ENCODE results near the gene ZNF446.
"Not testable (repeated sequence)": the region's sequence is repeated elsewhere in the genome, so short reads cannot be mapped to it uniquely, and the experiment has no call there.

Gene ZNF446

GRCh38 chr19:58470837-58471543 lies 5.2 kb upstream of the ZNF446 start:
- not testable (repeated sequence) for DNase-seq (ENCODE audit: low spot score)

DNA sequence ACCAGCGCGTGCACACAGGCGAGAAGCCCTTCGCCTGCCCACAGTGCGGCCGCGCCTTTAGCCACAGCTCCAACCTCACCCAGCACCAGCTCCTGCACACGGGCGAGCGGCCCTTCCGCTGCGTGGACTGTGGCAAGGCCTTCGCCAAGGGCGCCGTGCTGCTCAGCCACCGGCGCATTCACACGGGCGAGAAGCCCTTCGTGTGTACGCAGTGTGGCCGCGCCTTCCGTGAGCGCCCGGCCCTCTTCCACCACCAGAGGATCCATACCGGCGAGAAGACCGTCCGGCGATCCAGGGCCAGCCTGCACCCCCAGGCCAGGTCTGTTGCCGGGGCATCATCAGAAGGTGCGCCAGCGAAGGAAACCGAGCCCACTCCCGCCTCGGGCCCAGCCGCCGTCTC lies 4.4 kb upstream of the ZNF446 start:
- DNase-seq (ENCODE audit: low spot score) = no peak

GRCh38 chr19:58473775-58474174 lies 2.4 kb upstream of the ZNF446 start:
- DNase-seq (ENCODE audit: low spot score) = no peak

DNA sequence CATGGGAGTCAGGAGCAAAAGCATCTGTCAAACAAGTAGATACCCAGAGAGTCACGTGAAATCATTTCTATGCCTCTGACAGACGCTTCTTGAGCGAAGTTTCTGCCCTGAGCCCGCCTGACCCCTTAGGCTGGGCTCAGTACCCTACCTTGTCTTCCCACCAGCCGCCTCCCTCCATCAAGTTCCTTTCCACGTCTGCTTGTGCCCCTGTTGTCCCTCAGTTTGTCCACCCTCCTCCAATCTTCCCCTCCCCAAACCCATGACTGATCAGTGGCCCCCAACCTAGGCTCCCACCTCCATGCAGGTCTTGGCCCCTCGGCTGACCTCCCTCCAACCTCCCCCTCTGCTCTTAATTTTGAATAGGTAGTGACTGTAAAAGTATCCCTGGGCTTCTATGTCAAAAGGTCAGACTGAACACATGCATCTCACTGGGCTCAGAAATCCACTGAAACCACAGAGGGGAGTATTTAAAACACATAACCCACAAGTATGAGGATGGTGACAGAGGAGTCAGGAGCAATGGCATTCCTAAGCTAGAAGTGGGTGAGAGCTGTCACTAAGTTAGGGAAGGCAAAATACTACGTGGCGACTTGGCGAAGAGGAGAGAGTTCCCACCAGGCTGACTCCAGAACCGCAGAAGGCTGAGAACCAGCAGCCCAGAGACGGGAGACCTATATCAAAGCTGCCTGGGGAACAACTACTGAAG lies 1.7 kb upstream of the ZNF446 start:
- no peak for DNase-seq (ENCODE audit: low spot score)

DNA sequence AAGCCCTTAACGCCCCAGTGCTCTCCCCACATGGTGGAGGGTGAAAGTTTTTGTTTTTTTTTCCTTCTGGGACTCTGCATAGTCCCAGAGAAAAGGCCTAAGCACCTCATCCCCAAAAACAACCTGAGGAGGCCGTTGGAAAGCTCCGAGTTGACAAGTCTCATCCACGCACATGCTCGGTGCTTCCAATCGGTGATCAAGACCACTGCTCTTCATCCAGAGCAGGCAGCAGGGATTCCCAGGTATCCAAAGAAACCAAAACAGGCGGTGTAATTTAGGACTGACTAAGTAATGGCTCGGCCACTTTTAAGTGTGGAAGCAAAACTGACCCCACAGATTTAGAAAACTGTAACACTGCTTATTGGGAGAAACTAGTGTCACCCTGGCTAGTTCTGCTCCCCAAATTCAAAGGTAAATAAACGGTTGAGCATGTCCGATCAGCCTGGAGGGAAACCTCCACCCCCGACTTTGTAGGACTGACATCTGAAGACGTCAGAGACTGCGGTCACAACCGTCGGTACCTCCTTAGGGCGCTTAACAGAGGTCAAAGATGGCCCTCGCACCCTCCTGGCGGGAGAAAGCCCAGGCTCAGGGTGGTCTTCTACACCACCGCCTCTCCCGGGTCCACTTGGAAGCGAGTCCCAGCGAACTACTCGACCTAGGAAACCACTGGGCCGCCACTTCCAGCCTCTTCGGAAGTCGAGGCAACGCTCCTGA lies 997 bp upstream of the ZNF446 start:
- no peak for DNase-seq (ENCODE audit: low spot score)

DNA sequence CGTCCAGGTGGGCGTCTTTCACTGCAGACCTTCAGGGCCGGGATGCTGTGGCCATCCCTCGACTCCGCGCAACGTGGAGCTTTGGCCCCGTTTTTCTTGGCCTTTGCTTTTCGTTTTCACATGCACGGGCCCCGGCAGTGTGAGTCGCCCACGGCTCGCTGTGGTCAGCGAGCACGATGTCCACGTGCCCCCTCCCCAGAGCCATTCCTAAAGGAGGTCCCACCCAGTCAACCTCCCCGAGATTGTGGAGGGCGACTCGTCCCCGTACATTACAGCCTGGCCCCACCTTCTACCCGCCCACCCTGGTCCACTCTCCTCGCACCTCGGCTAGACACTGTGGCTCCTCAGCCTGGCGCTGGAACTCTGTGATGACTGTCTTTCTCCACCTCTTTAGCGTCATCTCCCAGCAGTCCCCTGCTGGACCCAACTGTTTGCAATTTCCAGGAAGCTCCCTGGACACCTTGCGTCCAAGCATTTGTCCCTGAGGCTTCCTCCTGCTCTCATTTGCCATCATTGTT lies 405 bp downstream of the ZNF446 start:
- peak; percentile 42 for DNase-seq (ENCODE audit: low spot score)

- DNase-seq (ENCODE audit: low spot score) = no peak
These were observed 978 bp downstream of the ZNF446 start for GRCh38 chr19:58477130-58477529.

- no peak for DNase-seq (ENCODE audit: low spot score)
These were observed 1.7 kb downstream of the ZNF446 start for GRCh38 chr19:58477871-58478270.

- DNase-seq (ENCODE audit: low spot score) = no peak
These were observed 3.2 kb downstream of the ZNF446 start for GRCh38 chr19:58479303-58479702.

- DNase-seq (ENCODE audit: low spot score) = no peak
These were observed 3.8 kb downstream of the ZNF446 start for GRCh38 chr19:58479736-58480480.

- no peak for DNase-seq (ENCODE audit: low spot score)
These were observed 4.3 kb downstream of the ZNF446 start for GRCh38 chr19:58480481-58480830.

DNA sequence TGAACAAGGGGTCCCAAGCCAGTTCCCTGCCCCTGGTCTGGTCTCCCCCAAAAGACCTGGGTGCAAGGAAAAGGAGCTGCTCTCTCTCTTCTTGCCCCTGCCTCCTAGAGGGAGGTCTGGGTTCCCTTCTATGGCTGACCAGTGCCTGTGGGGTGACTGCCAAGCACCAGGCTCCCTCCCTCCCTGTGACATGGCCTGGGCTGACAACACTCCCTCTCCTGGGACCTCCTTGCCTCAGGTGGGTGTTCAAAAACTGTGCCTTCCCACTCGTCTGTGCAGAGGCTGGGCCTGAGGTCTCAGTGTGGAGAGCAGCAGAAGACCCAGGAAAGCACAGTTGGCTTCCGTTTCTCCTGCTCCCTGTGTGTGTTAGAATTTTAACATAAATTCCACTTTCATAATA lies 4.7 kb downstream of the ZNF446 start:
- DNase-seq (ENCODE audit: low spot score) = no peak

GRCh38 chr19:58482372-58482771 lies 6.2 kb downstream of the ZNF446 start:
- no peak for DNase-seq (ENCODE audit: low spot score)

DNA sequence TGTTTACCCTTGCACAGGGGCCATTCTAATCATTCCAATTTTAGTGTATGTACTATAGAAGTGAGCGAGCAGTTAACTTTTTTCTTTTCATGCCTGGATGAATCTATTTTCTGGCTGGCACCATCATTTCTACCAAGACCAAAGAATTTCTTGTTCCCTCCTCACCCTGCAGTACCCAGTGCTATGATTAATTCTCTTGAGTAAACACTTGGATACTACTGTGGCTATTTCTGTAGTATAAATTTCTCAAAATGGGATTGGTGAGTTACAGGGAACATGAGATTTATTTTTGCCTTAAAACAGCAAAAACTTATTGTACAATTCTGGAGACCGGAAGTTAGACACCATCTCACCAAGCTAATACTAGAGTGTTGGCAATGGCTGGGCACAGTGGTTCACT lies 7.6 kb downstream of the ZNF446 start:
- no peak for DNase-seq (ENCODE audit: low spot score)

DNA sequence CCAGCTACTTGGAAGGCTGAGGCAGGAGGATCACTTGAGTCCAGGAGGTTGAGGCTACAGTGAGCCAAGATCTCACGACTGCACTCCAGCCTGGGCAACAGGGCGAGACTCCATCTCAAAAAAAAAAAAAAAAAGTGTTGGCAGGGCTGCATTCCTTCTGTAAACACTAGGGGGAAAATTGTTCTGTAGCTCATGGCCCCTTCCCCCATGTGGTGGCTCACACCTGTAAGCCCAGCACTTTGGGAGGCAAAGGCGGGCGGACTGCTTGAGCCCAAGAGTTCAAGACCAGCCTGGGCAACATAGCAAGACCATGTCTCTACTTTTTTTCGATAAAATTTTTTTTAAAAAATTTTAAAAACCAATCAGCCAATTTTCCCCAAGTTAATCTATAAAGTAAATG lies 8.2 kb downstream of the ZNF446 start:
- not testable (repeated sequence) for DNase-seq (ENCODE audit: low spot score)

DNA sequence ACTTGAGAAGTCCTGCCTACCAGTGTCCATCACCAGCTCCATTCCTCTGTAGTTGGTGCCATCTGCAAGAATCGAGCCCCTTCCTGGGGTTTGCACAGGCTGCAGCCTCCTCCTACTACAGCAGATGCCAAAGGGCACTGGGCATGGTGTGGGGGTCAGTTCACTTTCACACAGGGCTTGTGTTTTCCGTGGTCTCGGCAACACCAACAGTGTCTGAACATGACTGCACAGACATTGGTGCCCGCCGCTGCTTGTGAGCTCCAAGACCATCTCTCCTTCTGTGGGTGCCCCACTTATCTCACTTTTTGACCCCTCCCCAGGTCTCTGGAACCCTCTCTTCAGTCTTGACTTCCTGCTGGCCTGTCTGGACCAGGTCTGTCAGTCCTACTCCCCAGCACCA lies 15.2 kb downstream of the ZNF446 start:
- DNase-seq (ENCODE audit: low spot score) = no peak

GRCh38 chr19:58492265-58492664 lies 16.1 kb downstream of the ZNF446 start:
- no peak for DNase-seq (ENCODE audit: low spot score)

DNA sequence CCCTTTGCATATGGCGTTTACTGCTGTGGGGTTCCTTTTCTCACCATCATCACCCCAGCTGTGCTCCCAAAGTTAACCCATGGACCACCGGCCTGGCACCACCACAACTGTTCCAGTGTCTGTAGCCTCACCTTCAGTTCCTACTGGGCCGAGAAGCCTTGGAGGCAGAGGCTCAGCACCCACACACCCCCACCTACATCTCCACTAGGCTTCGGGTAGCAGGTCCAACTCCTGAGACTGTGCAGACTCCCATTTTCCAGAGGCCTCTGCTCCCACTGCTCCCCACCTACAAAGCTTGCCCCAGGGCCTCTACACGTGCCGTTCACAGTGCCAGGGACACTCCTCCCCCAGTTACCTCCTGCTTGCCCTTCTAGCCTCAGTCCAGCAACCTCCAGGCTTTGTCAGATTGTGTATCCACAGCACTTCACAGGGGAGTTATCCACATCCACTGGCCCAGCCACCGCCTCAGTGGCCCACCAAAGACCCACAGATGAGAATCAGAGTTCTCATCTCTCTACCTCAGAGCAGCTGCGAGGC lies 21.6 kb downstream of the ZNF446 start:
- DNase-seq (ENCODE audit: low spot score) = no peak

DNA sequence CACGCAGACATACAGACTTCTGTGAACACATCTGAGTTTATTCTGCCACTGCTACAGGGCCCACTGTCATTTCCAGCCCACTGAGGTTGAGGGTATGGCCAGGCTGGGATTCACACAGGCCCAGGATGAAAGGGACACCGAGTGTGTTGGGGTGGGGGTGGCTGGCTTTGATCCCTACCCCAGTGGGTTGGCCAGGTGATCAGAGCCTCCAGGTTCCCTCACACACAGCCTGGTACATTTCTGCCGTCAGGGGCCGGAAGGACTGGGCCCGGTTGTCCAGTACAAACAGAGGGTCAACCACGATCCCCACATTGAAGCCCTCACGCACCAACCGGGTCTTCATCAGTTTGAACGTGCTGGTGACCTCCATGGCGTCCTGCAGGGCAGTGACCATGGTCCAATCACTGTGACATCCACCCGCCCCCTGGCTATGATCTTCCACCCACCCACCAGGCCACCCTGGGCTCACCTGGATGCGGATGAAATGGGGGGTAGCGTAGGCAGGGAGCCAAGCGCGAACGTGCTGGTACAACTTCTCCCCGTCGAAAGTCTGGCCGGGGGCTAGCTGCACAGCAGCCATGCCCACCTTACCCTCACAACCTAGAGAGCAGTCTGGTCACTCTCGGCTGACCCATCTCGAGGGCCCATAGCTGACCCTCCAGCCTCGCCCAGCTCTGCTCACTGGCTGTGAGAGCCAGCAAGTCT lies 22.3 kb downstream of the ZNF446 start:
- DNase-seq (ENCODE audit: low spot score) = no peak

DNA sequence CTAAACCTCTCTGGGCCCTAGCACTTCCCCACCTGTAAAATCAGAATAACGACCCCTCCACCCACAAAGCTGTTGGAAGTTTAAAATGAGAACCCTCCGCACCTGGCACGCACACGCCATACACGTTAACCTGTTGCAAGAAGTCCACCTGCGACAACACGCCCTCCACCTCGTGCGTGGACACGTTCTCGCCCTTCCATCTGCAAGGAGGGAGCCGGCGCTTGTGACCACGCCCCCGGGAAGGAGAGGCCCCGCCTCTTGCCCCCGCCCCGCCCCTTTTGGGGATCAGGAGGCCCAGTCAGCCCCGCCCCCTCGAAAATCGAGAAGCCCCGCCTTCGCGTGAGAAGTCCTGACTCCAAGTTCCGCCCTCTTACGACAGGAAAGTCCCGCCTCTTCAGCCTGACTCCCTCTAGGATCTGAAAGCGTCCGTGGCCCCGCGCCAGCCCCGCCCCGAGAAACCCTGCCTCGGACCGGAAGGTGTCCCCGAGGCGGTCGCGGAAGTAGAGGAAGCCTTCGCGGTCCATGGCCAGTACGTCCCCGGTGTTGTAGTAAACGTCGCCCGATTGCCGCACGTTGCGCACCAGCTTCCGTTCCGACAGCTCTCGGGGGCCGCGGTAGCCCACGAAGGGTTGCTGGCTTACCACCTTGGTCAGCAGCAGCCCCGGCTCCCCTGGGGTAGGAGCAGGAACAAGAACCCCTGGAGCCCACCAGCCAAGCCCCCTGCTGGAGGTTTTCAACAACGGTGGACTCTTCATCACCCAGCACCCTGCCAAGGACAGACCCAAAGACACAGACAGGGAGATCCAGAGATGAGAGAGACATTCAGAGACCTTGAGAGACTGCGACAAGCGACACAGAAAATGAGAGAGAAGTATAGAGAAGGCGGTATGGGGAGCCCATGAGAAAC lies 23.1 kb downstream of the ZNF446 start:
- peak; percentile 91 for DNase-seq (ENCODE audit: low spot score)

All from HuH-7.5 (cell line).